ENCODE results near the gene NCR2.

NCR2 gene

DNA sequence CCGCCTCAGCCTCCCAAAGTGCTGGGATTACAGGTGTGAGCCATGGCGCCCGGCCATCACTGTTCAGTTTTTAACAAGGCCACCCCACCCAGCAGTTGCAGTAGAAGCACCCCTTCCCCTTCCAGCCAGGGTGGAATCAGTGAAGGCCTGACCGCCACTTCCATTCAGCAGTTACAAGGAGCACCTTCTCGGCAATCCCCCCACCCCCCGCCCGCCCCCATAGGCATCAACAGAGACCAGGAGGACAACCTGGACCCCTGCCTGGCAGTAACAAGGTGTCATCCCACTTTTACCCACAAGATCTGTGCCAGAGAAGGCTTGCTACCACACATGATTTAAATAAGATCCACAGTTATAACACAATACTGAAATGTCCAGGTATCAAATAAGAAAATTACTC, 23.1 kb downstream of the NCR2 start:
- DNase-seq: no peak

- DNase-seq: no peak
These were observed 24.4 kb downstream of the NCR2 start for GRCh38 chr6:41359617-41360313.

DNA sequence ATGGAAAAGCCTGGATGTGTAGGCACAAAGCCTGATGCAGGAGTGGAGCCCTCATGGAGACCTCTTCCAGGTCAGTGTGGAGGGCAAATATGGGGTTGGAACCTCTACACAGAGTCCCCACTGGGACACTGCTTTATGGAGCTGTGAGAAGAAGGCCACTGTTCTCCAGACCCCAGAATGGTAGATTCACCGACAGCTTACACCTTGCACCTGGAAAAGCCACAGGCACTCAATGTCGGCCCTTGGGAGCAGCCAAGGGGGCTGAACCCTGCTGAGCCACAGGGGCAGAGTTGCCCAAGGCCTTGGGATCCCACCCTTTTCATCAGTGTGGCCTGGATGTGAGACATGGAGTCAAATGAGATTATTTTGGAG, 24.9 kb downstream of the NCR2 start:
- no peak for DNase-seq

- no peak for DNase-seq
These were observed 30.7 kb downstream of the NCR2 start for GRCh38 chr6:41366150-41366549.

DNA sequence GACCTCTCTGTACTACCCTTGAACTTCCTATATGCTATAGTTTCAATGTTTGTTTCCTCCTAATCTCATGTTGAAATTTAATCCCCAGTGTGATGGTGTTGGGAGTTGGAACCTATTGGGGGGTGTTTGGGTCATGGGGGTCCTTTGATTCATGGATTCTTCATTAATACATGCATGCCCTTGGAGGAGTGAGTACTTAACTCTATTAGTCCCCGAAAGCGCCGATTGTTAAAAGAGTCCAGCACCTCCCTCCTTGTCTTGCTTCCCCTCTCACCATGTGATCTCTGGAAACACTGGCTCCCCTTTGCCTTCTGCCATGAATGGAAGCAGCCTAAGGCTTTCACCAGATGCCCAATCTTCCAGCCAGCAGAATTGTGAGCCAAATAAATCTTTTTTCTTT, 31.7 kb downstream of the NCR2 start:
- no peak for DNase-seq

DNA sequence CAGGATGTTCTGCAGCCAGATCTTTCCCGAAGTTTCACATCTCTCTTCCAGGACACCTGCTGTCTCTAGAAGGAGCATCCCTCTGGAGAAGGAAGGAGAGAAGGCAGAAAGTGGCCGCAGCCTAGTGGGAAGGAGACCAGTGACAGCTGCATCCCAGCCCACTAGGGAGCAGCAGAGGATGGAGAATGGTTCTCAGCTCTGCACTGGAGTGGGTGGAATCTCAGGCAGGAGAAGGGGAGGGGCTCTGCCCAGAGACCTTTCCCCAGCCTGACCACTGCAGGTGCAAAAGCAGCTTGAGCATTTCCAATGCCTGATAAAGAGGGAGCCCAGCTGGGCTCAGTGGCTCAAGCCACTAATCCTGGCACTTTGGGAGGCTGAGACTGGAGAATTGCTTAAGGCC, 32.3 kb downstream of the NCR2 start:
- DNase-seq: peak in 44 of 56 donors; percentile 8 to 73 (median 48)

- no peak for DNase-seq
These were observed 35.2 kb downstream of the NCR2 start for GRCh38 chr6:41370488-41371111.

GRCh38 chr6:41371461-41371991, 36.1 kb downstream of the NCR2 start:
- DNase-seq: peak in 10 of 56 donors; percentile 12 to 37 (median 21)

DNA sequence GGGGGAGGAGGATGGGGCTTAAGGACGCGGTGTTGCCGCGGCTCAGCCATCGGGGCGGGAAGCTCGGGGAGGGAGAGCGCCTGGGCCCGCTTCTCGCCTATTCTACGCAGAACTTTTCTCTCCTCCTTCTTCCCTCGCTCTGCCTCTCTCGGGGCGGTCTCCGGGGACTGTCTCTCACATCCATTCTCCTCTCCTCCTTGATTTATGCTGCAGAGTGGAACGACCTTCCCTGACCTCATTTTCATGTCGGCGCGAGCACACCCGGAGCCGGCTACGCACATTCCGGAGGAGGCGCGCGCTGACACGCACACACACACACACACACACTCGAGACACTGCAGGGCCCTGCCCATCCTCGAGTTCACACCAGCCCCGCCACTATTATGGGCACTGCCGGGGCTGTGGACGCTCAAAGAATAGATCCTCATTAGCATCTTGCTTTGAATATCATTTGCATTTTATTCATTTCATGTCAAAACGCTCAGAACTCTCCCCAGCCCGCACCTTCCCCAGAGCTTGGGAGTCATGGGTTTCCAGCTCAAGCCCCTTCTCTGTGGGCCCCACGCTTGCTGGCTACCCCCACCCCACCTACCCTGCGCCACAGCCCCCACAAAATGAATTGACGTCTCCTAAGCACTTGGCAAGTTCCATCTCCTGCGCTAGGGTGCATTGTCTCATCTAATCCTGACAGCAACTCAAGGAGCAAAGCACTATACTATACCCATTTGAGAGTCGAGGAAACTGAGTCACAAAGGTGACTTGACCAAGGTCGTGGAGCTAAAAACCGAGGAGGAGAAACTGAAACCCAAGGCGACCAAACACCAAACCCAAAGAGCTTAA, 36.8 kb downstream of the NCR2 start:
- DNase-seq: peak in 16 of 56 donors; percentile 4 to 58 (median 26)

DNA sequence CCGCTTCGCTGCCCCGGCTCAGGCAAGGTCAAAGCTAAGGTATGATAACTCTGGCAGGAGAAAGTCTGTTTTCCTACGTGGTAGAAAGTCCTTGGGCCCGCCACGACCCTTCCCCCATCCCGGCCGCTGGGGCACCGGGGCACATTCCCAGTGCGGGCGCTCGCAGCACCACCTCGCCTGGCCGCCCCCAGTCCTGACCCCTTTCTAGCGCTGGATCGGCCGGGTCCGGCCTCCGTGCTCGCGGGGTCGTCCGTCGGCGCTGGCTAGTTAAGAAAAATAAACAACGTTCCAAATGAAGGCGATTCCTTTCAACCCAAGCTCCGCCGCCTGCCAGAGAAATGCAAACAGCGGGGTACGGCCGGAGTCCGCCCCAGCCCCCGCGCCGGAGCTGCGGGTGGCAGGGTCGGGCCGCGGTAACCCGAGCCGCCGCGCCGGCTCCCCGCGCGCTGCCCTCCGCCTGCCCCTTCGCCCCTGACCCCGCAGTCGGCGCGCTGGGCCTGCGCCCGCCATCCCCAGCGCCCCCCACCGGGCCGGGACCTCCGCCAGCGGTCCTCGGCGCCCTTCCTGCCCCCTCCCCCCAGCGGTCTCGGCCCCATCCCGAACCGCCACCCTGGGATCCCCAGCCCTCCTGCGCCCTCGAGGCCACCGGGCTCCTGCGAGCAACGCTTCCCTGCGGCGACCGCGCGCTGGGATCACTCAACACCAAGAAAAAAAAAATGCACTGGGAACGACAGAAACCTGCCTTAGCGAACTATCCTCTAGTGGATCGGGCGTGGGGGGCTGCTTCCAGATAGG, 37.6 kb downstream of the NCR2 start:
- DNase-seq: no peak

GRCh38 chr6:41373627-41373918, 38.2 kb downstream of the NCR2 start:
- DNase-seq: no peak

GRCh38 chr6:41373919-41374617, 38.7 kb downstream of the NCR2 start:
- peak in 13 of 56 donors; percentile 3 to 52 (median 33) for DNase-seq

DNA sequence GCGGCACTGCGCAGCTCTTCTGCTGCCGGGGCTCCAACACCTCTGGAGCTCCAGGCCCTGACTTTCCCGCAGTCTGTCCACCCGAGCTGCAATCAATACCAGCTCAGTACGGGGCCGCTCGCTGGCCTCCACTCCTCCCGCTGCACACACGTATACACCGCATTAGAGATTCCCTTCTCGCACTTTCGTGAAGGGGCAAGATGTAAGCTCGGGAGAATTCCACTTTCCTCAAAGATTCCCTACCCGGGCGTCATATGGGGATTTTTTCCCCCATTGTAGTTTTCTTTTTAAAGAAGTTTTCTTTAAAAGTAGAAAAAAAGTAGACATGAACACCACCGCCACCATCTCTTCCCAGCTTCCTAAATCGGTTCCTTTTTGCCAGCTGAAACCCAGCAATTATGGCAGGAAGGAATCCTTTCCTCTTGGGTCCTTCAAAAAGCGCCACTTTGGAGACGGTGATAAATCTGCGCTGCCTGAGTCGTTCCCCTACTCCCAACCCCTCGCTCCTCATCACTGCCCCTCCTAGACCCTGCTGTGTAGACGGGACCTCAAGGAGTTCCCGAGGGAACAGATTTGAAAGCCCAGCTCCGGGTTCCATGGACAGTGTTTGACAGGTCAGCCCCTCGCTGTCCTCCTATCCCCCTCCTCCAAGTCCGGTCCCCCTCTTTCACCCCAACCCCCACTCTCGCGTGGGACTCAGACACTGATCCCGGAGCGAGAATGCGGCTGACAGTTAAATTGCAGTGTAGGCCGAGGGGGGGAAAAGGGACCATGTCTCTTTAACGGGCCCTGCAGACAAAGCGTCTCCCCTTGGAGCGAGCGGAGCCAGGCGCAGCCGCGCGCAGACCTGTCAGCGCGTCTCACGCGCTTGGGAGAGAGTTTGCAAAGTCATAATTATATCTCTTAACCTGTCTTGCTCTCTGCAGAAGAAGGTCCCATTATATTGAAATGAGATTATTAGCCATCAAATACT, 39.5 kb downstream of the NCR2 start:
- peak in 8 of 56 donors; percentile 6 to 36 (median 13) for DNase-seq

DNA sequence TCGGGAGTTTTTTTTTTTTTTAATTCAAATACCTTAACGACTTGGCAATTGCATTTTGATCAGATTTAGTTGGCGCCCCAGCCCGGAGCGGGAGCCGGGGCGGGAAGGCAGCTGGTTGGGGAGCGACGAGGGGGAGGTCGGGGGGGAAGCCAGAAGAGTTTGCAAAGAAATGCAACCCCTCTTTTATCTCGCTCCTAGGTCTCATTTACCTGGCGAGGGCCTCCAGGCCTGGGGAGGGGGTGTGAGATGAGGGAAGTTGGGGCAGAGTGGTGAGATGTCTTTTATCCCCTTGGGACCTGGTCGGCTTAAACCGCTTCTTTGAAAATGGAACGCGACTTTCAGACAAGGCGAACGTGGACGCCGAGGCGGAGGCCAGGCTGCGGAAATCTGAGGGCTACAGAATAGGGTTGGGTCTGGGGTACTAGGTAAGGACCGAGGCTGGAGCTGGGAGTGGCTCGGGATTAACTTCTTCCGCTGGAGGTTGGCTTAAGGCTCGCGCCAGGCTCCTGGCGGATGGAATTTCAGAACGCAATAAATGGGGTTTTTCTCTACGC, 40.3 kb downstream of the NCR2 start:
- no peak for DNase-seq

GRCh38 chr6:41376176-41376575, 40.8 kb downstream of the NCR2 start:
- no peak for DNase-seq

- no peak for DNase-seq
These were observed 41.7 kb downstream of the NCR2 start for GRCh38 chr6:41377071-41377470.

DNA sequence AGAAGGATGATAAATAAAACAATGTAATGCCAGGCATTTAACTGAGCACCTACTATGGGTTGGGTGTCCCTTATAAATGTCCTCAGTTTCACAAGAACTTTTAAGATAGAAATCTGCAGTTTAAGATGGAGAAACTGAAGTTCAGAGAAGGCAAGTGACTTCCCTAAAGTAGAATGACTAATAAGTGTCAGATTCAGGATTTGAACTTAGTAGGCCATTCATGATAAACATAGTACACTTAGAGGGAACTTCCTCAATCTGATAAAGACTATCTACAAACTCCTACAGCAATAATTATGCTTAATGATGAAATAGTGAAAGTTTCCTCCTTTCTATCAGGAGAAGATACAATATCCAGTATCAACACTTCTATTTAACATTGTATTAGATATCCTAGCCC, 43.9 kb downstream of the NCR2 start:
- no peak for DNase-seq

GRCh38 chr6:41386594-41386993, 51.2 kb downstream of the NCR2 start:
- DNase-seq: no peak

- DNase-seq: no peak
These were observed 56.8 kb downstream of the NCR2 start for GRCh38 chr6:41392246-41392645.

Measured in nucleus accumbens (tissue), 56 donors.